Measurements from ENCODE around the gene NANOG. TPM values are rescaled to one million over a fixed set of nuclear protein-coding genes. Genes with fewer than 3 reads are reported as not detected.
"Not testable (repeated sequence)": the region's sequence is repeated elsewhere in the genome, so short reads cannot be mapped to it uniquely, and the experiment has no call there.

The NANOG gene
- total RNA-seq, 1 donor from 2014 or later: 0.05 TPM

- Mint-ChIP-seq H3K4me1 (peaks cover 26% of the 10 kb centered on the region), H3K4me3 (peak overlapping the region; percentile 11), H3K27ac (ENCODE audit: unreplicated experiment) (peak overlapping the region; percentile 21)
- DNase-seq (ENCODE audit: low read depth, low spot score); H3K9me3 Mint-ChIP-seq; H3K27me3 Mint-ChIP-seq (ENCODE audit: low read depth); H3K36me3 Mint-ChIP-seq (ENCODE audit: low read depth): not testable (repeated sequence)
Measured at GRCh38 chr12:7843583-7843982, 54.4 kb downstream of the NANOG start.

GRCh38 chr12:7844116-7844515, 54.9 kb downstream of the NANOG start:
- Mint-ChIP-seq H3K36me3 (ENCODE audit: low read depth) (no peaks in the 10 kb centered on the region), H3K4me3 (no peak overlapping the region), H3K9me3 (no peaks in the 10 kb centered on the region), H3K27ac (ENCODE audit: unreplicated experiment) (peak overlapping the region; percentile 21), H3K4me1 (peaks cover 26% of the 10 kb centered on the region), H3K27me3 (ENCODE audit: low read depth) (peaks cover 7% of the 10 kb centered on the region)
- no peak for TF ChIP-seq CTCF (conservative IDR thresholded peaks at IDR 0.05)
- DNase-seq (ENCODE audit: low read depth, low spot score): no peak

GRCh38 chr12:7847226-7848097, 58.3 kb downstream of the NANOG start:
- not testable (repeated sequence) for H3K9me3 Mint-ChIP-seq; DNase-seq (ENCODE audit: low read depth, low spot score); H3K4me3 Mint-ChIP-seq; H3K27me3 Mint-ChIP-seq (ENCODE audit: low read depth); H3K36me3 Mint-ChIP-seq (ENCODE audit: low read depth)
- Mint-ChIP-seq H3K4me1 (peaks cover 28% of the 10 kb centered on the region), H3K27ac (ENCODE audit: unreplicated experiment) (peak overlapping the region; percentile 22)

GRCh38 chr12:7848098-7848422, 58.9 kb downstream of the NANOG start:
- not testable (repeated sequence) for H3K4me3 Mint-ChIP-seq; H3K27ac Mint-ChIP-seq (ENCODE audit: unreplicated experiment); H3K27me3 Mint-ChIP-seq (ENCODE audit: low read depth); H3K36me3 Mint-ChIP-seq (ENCODE audit: low read depth); DNase-seq (ENCODE audit: low read depth, low spot score); H3K9me3 Mint-ChIP-seq
- peaks cover 28% of the 10 kb centered on the region for H3K4me1 Mint-ChIP-seq

Other genes with a start within 250 kb of the NANOG start
- gene APOBEC1, start 123.5 kb upstream of the NANOG start, total RNA-seq: not detected in 2 replicates
- not detected in 2 replicates for gene GDF3, start 93.6 kb upstream of the NANOG start, total RNA-seq
- gene DPPA3, start 78.0 kb upstream of the NANOG start, total RNA-seq: not detected in 2 replicates
- gene CLEC4C, start 42.0 kb upstream of the NANOG start, total RNA-seq: not detected in 2 replicates
- gene NANOGNB, start 24.2 kb upstream of the NANOG start, total RNA-seq: not detected in 2 replicates
- 1.8 and 2.0 TPM in 2 replicates for gene SLC2A14, start 83.5 kb downstream of the NANOG start, total RNA-seq
- gene SLC2A3, start 146.8 kb downstream of the NANOG start, total RNA-seq: 50.6 and 52.2 TPM in 2 replicates
- gene FOXJ2, start 243.3 kb downstream of the NANOG start, total RNA-seq: 14.1 and 15.4 TPM in 2 replicates